Stimulated activated naive B cell treated with anti-CD40 and anti-IgM and Interleukin-4, amounts not matched to agents 10 μg/mL and 1 μg/mL and 100 μg/mL, for 72 hours (primary cell): ENCODE results near the gene NPC1.

Experiments
- ATAC-seq, 2 donors: fragments of 150-1000 bp; cut with Tn5 transposase; replicated peaks; 2 replicates each; pipeline ENCODE4 v1.10.0; 2021; ENCODE audit warnings: moderate library complexity in 1 of 2
- DNase-seq: peaks from one replicate; pipeline ENCODE4 v3.0.0; 2021
- H3K27ac Mint-ChIP-seq: one replicate; pipeline ENCODE4 v1.8.0; 2022; ENCODE audit warnings: mild to moderate bottlenecking, mixed read lengths
- H3K27me3 Mint-ChIP-seq, 2 donors: one replicate each; pipeline ENCODE4 v1.8.0; 2022; ENCODE audit warnings: mixed read lengths in 2 of 2
- H3K36me3 Mint-ChIP-seq, 2 donors: one replicate each; pipeline ENCODE4 v1.8.0; 2022; ENCODE audit warnings: mixed read lengths in 2 of 2, mild to moderate bottlenecking in 1 of 2
- H3K4me1 Mint-ChIP-seq, 2 donors: one replicate each; pipeline ENCODE4 v1.8.0; 2022; ENCODE audit warnings: mixed read lengths in 2 of 2, mild to moderate bottlenecking in 1 of 2
- H3K4me3 Mint-ChIP-seq, 2 donors: one replicate each; pipeline ENCODE4 v1.8.0; 2022; ENCODE audit warnings: mild to moderate bottlenecking in 2 of 2, mixed read lengths in 2 of 2, moderate library complexity in 1 of 2
- H3K9me3 Mint-ChIP-seq, 2 donors: one replicate each; pipeline ENCODE4 v1.8.0; 2022; ENCODE audit warnings: mixed read lengths in 2 of 2, mild to moderate bottlenecking in 1 of 2

NPC1 gene

GRCh38 chr18:23586249-23587196 lies at the start of gene NPC1:
TSS of gene NPC1 (minus strand) at chr18:23586506. CDS start at chr18:23586343, 163 bp downstream.
- Mint-ChIP-seq H3K4me1 (peaks cover 14 to 44% of the 10 kb centered on the region in 2 donors), H3K27ac (peak within 1 kb of the TSS; percentile 97), H3K9me3 (no peaks in the 10 kb centered on the region), H3K4me3 (peak within 1 kb of the TSS; percentile 92 to 95), H3K36me3 (peaks cover 7 to 15% of the 10 kb centered on the region in 2 donors), H3K27me3 (no peaks in the 10 kb centered on the region)
- DNase-seq = peak; percentile 91
- ATAC-seq = peak; percentile 93

GRCh38 chr18:23636071-23636399 lies 49.7 kb upstream of the NPC1 start:
- Mint-ChIP-seq H3K27me3 (peaks cover 11 to 16% of the 10 kb centered on the region in 2 donors), H3K36me3 (no peaks in the 10 kb centered on the region), H3K27ac (no peak overlapping the region), H3K4me1 (no peaks in the 10 kb centered on the region), H3K4me3 (no peak overlapping the region), H3K9me3 (no peaks in the 10 kb centered on the region)
- ATAC-seq (no peak), DNase-seq (no peak)

- no peaks in the 10 kb centered on the region for H3K9me3 Mint-ChIP-seq
- DNase-seq (no peak), ATAC-seq (no peak)
- no peaks in the 10 kb centered on the region for H3K36me3 Mint-ChIP-seq
- no peak overlapping the region for H3K4me3 Mint-ChIP-seq
- H3K27ac Mint-ChIP-seq = no peak overlapping the region
- H3K4me1 Mint-ChIP-seq = no peaks in the 10 kb centered on the region
- H3K27me3 Mint-ChIP-seq = peaks cover 11 to 16% of the 10 kb centered on the region in 2 donors
Observed at GRCh38 chr18:23635283-23636070, 49.2 kb upstream of the NPC1 start.

GRCh38 chr18:23634692-23635091 lies 48.4 kb upstream of the NPC1 start:
- Mint-ChIP-seq H3K4me3 (no peak overlapping the region), H3K27ac (no peak overlapping the region), H3K4me1 (no peaks in the 10 kb centered on the region), H3K9me3 (no peaks in the 10 kb centered on the region), H3K36me3 (no peaks in the 10 kb centered on the region), H3K27me3 (peaks cover 11 to 16% of the 10 kb centered on the region in 2 donors)
- DNase-seq (no peak), ATAC-seq (no peak)

- DNase-seq (no peak), ATAC-seq (no peak)
- no peaks in the 10 kb centered on the region for H3K4me1 Mint-ChIP-seq
- H3K4me3 Mint-ChIP-seq = no peak overlapping the region
- no peaks in the 10 kb centered on the region for H3K9me3 Mint-ChIP-seq
- peaks cover 9 to 11% of the 10 kb centered on the region in 2 donors for H3K27me3 Mint-ChIP-seq
- no peaks in the 10 kb centered on the region for H3K36me3 Mint-ChIP-seq
- no peak overlapping the region for H3K27ac Mint-ChIP-seq
Observed at GRCh38 chr18:23632615-23633014, 46.3 kb upstream of the NPC1 start.

GRCh38 chr18:23631746-23632145 lies 45.4 kb upstream of the NPC1 start:
- H3K27ac Mint-ChIP-seq = no peak overlapping the region
- H3K4me3 Mint-ChIP-seq = no peak overlapping the region
- no peaks in the 10 kb centered on the region for H3K9me3 Mint-ChIP-seq
- H3K4me1 Mint-ChIP-seq = no peaks in the 10 kb centered on the region
- ATAC-seq (no peak), DNase-seq (no peak)
- peaks cover 9 to 11% of the 10 kb centered on the region in 2 donors for H3K27me3 Mint-ChIP-seq
- no peaks in the 10 kb centered on the region for H3K36me3 Mint-ChIP-seq

GRCh38 chr18:23631312-23631711 lies 45.0 kb upstream of the NPC1 start:
- Mint-ChIP-seq H3K9me3 (no peaks in the 10 kb centered on the region), H3K4me1 (no peaks in the 10 kb centered on the region), H3K27me3 (peaks cover 9 to 11% of the 10 kb centered on the region in 2 donors), H3K4me3 (no peak overlapping the region), H3K36me3 (no peaks in the 10 kb centered on the region), H3K27ac (no peak overlapping the region)
- no peak for DNase-seq
- ATAC-seq = no peak

- Mint-ChIP-seq H3K4me3 (no peak overlapping the region), H3K4me1 (no peaks in the 10 kb centered on the region), H3K27ac (no peak overlapping the region), H3K27me3 (peaks cover 7 to 9% of the 10 kb centered on the region in 2 donors), H3K36me3 (no peaks in the 10 kb centered on the region), H3K9me3 (no peaks in the 10 kb centered on the region)
- DNase-seq (no peak), ATAC-seq (peak in 1 of 2 donors; percentile 34)
Observed at GRCh38 chr18:23629444-23629946, 43.2 kb upstream of the NPC1 start.

GRCh38 chr18:23627970-23628369 lies 41.7 kb upstream of the NPC1 start:
- DNase-seq = no peak

GRCh38 chr18:23627321-23627720 lies 41.0 kb upstream of the NPC1 start:
- Mint-ChIP-seq H3K36me3 (no peaks in the 10 kb centered on the region), H3K9me3 (no peaks in the 10 kb centered on the region), H3K27me3 (peaks cover 6 to 8% of the 10 kb centered on the region in 2 donors), H3K27ac (no peak overlapping the region), H3K4me3 (no peak overlapping the region), H3K4me1 (no peaks in the 10 kb centered on the region)
- DNase-seq = no peak
- no peak for ATAC-seq

More at GRCh38 chr18:23627970-23628369, 41.7 kb upstream of the NPC1 start:
- H3K27me3 Mint-ChIP-seq = peaks cover 6 to 7% of the 10 kb centered on the region in 2 donors
- no peaks in the 10 kb centered on the region for H3K36me3 Mint-ChIP-seq
- H3K4me1 Mint-ChIP-seq = no peaks in the 10 kb centered on the region
- ATAC-seq = no peak
- H3K4me3 Mint-ChIP-seq = no peak overlapping the region
- no peak overlapping the region for H3K27ac Mint-ChIP-seq
- no peaks in the 10 kb centered on the region for H3K9me3 Mint-ChIP-seq

GRCh38 chr18:23626451-23627279 lies 40.4 kb upstream of the NPC1 start:
- Mint-ChIP-seq H3K36me3 (no peaks in the 10 kb centered on the region), H3K27ac (no peak overlapping the region), H3K4me3 (no peak overlapping the region), H3K9me3 (no peaks in the 10 kb centered on the region), H3K27me3 (peaks cover 11 to 13% of the 10 kb centered on the region in 2 donors), H3K4me1 (peaks cover 0 to 4% of the 10 kb centered on the region in 2 donors)
- no peak for ATAC-seq
- DNase-seq = no peak

- no peak for DNase-seq
- Mint-ChIP-seq H3K27ac (no peak overlapping the region), H3K4me1 (peaks cover 7 to 18% of the 10 kb centered on the region in 2 donors), H3K9me3 (no peaks in the 10 kb centered on the region), H3K4me3 (no peak overlapping the region), H3K36me3 (no peaks in the 10 kb centered on the region), H3K27me3 (peaks cover 34 to 38% of the 10 kb centered on the region in 2 donors)
- no peak for ATAC-seq
Observed at GRCh38 chr18:23623040-23623439, 36.7 kb upstream of the NPC1 start.

GRCh38 chr18:23619388-23619881 lies 33.1 kb upstream of the NPC1 start:
- peak overlapping the region; percentile 20 for H3K27ac Mint-ChIP-seq
- peak; percentile 14 for DNase-seq
- ATAC-seq = peak; percentile 63 to 72
- H3K27me3 Mint-ChIP-seq = peaks cover 38 to 47% of the 10 kb centered on the region in 2 donors
- H3K9me3 Mint-ChIP-seq = no peaks in the 10 kb centered on the region
- peaks cover 10 to 26% of the 10 kb centered on the region in 2 donors for H3K4me1 Mint-ChIP-seq
- H3K36me3 Mint-ChIP-seq = no peaks in the 10 kb centered on the region
- peak overlapping the region; percentile 79 to 82 for H3K4me3 Mint-ChIP-seq
